ENCODE measurements around the gene RC3H2. TPM values are rescaled to one million over a fixed set of nuclear protein-coding genes. Genes with fewer than 3 reads are reported as not detected.

Gene RC3H2
- total and polyA plus RNA-seq, 12 donors: 7.1 to 52.2 (median 42.9) TPM

- Histone ChIP-seq H3K4me1 (peaks cover 3 to 46% (median 31%) of the 10 kb centered on the region in 9 donors), H3K9me3 (no peaks in the 10 kb centered on the region), H3K27ac (peak overlapping the region in 9 of 10 donors; percentile 33 to 94 (median 87)), H3K27me3 (no peaks in the 10 kb centered on the region), H3K36me3 (peaks cover 0 to 42% (median 18%) of the 10 kb centered on the region in 9 donors), H3K4me3 (peak overlapping the region in 9 of 10 donors; percentile 79 to 96 (median 88))
- intact Hi-C loops (cut with DNase I): loop anchor here in 4 of 10 donors (1.0 to 5.0 kb wide), 4 partner anchors 9 to 62 kb away; partner anchors contain the start of genes RC3H2 (in 2 of the 4) and ZBTB26 (in 1 of the 4)
- WGBS, 2 donors: 29 to 34% methylated on average over 6 of the region's 6 CpGs
- no peak for ATAC-seq
- no peak for DNase-seq
- no peak for TF ChIP-seq CTCF (IDR thresholded peaks at IDR 0.05)
Observed at GRCh38 chr9:122940454-122940748, 35.2 kb upstream of the RC3H2 start.

- H3K4me3 ChIP-seq: no peak overlapping the region
- no peak for TF ChIP-seq CTCF (IDR thresholded peaks at IDR 0.05)
- no peaks in the 10 kb centered on the region for H3K27me3 ChIP-seq
- peaks cover 3 to 41% (median 23%) of the 10 kb centered on the region in 9 donors for H3K4me1 ChIP-seq
- intact Hi-C loops (cut with DNase I): no loop called here
- H3K27ac ChIP-seq: no peak overlapping the region
- peaks cover 0 to 40% (median 18%) of the 10 kb centered on the region in 9 donors for H3K36me3 ChIP-seq
- DNase-seq (no peak), ATAC-seq (no peak)
- no peaks in the 10 kb centered on the region for H3K9me3 ChIP-seq
- WGBS, 2 donors: 84 to 93% methylated on average over 4 of the region's 4 CpGs
Observed at GRCh38 chr9:122939601-122940000, 34.4 kb upstream of the RC3H2 start.

- DNase-seq: no peak
- H3K4me3 ChIP-seq: no peak overlapping the region
Observed at GRCh38 chr9:122936883-122937282, 31.7 kb upstream of the RC3H2 start.

GRCh38 chr9:122936464-122936863 is 31.3 kb upstream of the RC3H2 start:
- Histone ChIP-seq H3K4me3 (no peak overlapping the region), H3K36me3 (peaks cover 0 to 34% (median 18%) of the 10 kb centered on the region in 9 donors), H3K27ac (no peak overlapping the region), H3K27me3 (no peaks in the 10 kb centered on the region), H3K9me3 (no peaks in the 10 kb centered on the region), H3K4me1 (peaks cover 6 to 37% (median 28%) of the 10 kb centered on the region in 9 donors)
- DNase-seq (no peak), ATAC-seq (no peak)
- no peak for TF ChIP-seq CTCF (IDR thresholded peaks at IDR 0.05)
- intact Hi-C loops (cut with DNase I): no loop called here
- 75 to 91% methylated on average over 5 of the region's 5 CpGs for WGBS, 2 donors

More at GRCh38 chr9:122936883-122937282, 31.7 kb upstream of the RC3H2 start:
- H3K36me3 ChIP-seq: peaks cover 0 to 34% (median 18%) of the 10 kb centered on the region in 9 donors
- no peak for ATAC-seq
- no peaks in the 10 kb centered on the region for H3K9me3 ChIP-seq
- WGBS, 2 donors: 63 to 84% methylated on average over 1 of the region's 1 CpG
- H3K27me3 ChIP-seq: no peaks in the 10 kb centered on the region
- intact Hi-C loops (cut with DNase I): no loop called here
- H3K4me1 ChIP-seq: peaks cover 6 to 41% (median 32%) of the 10 kb centered on the region in 9 donors
- TF ChIP-seq CTCF (IDR thresholded peaks at IDR 0.05): no peak
- no peak overlapping the region for H3K27ac ChIP-seq
